Endothelial cell of umbilical vein (primary cell): ENCODE measurements around the gene ZNF555. TPM values are rescaled to one million over a fixed set of nuclear protein-coding genes. Genes with fewer than 3 reads are reported as not detected.
A peak's percentile ranks its signal among the peaks of the same experiment; 100 is the strongest.

Experiments
- BruUV-seq: library from RNA; stranded (reverse); fragments of 400-500 nt; replicated peaks from 2 replicates; lab custom pipeline; 2021; lab: Mats Ljungman, UMichigan
- CTCF ChIA-PET: fragments of 300-600, 350-600 bp; sonication (Branson Sonifier 250); formaldehyde crosslinking; loops from one replicate; lab custom pipeline; 2021; ENCODE audit warnings: antibody characterized with exemption, inconsistent platforms; lab: Charles Lee
- POLR2A ChIA-PET: fragments of 300-600, 350-600 bp; sonication (Branson Sonifier 250); formaldehyde crosslinking; loops from one replicate; lab custom pipeline; 2021; ENCODE audit warnings: antibody characterized with exemption, inconsistent platforms; lab: Charles Lee
- DNase-seq: peaks from one replicate; pipeline ENCODE4 v3.0.0-alpha.2; 2011; ENCODE audit warnings: low read depth, low spot score
- FAIRE-seq: peaks from 2 replicates; lab custom pipeline; 2011; peaks lifted over from hg19 to GRCh38; lab: Jason Lieb, UNC
- H2AFZ ChIP-seq: 2 replicates; pipeline ENCODE4 v1.6.0; 2012; ENCODE audit warnings: low read depth, low read length, control low read depth, inconsistent platforms
- H3K27ac ChIP-seq: 2 replicates; pipeline ENCODE4 v1.5.1; 2011; ENCODE audit warnings: low read depth, mild to moderate bottlenecking, control low read depth, low read length, moderate library complexity; ENCODE audit not compliant: insufficient read depth
- H3K27me3 ChIP-seq, 2 experiments: 2 replicates each; pipeline versions ENCODE4 v1.6.0 to v1.6.1; 2011; ENCODE audit warnings: low read length in 2 of 2, mixed read lengths in 1 of 2; ENCODE audit not compliant: control insufficient read depth in 2 of 2, insufficient read depth in 2 of 2
- H3K36me3 ChIP-seq, 2 experiments: 2 replicates in 1 of 2; 3 replicates in 1 of 2; pipeline ENCODE4 v1.5.1; 2011; ENCODE audit warnings: low read length in 2 of 2, mild to moderate bottlenecking in 1 of 2, moderate library complexity in 1 of 2; ENCODE audit not compliant: control insufficient read depth in 2 of 2, insufficient read depth in 2 of 2; ENCODE audit errors: extremely low read depth in 1 of 2
- H3K4me1 ChIP-seq: 3 replicates; pipeline ENCODE4 v1.5.1; 2011; ENCODE audit warnings: mild to moderate bottlenecking, low read length; ENCODE audit not compliant: control insufficient read depth, insufficient read depth; ENCODE audit errors: extremely low read depth
- H3K4me2 ChIP-seq: 2 replicates; pipeline ENCODE4 v1.6.1; 2011; ENCODE audit warnings: low read length, control low read depth, mixed read lengths; ENCODE audit not compliant: insufficient read depth
- H3K4me3 ChIP-seq, 3 experiments: fragments of 200-600 bp in 1 of 3; sonication (generic), shearing (Covaris generic) in 1 of 3; replicated peaks in 1 of 3; 2 replicates each; pipeline ENCODE4 v1.5.1; 2011 to 2016; ENCODE audit warnings: control low read depth in 3 of 3, low read length in 3 of 3, mild to moderate bottlenecking in 2 of 3, inconsistent platforms in 1 of 3, low read depth in 1 of 3, moderate library complexity in 1 of 3; ENCODE audit not compliant: insufficient read depth in 1 of 3
- H3K79me2 ChIP-seq: 2 replicates; pipeline ENCODE4 v1.6.0; 2012; ENCODE audit warnings: low read length, inconsistent platforms; ENCODE audit not compliant: control insufficient read depth, insufficient read depth
- H3K9ac ChIP-seq: replicated peaks from 2 replicates; pipeline ENCODE3; 2011; ENCODE audit warnings: low read length, control low read depth; ENCODE audit not compliant: insufficient read depth; ENCODE audit errors: extremely low read depth
- H3K9me1 ChIP-seq: replicated peaks from 3 replicates; pipeline ENCODE4 v1.6.0; 2011; ENCODE audit warnings: mild to moderate bottlenecking, low read length; ENCODE audit not compliant: control insufficient read depth, insufficient read depth; ENCODE audit errors: extremely low read depth
- H3K9me3 ChIP-seq: replicated peaks from 2 replicates; pipeline ENCODE4 v1.5.1; 2012; ENCODE audit warnings: low read length, inconsistent platforms; ENCODE audit not compliant: control insufficient read depth, insufficient read depth
- H4K20me1 ChIP-seq: replicated peaks from 2 replicates; pipeline ENCODE3; 2011; ENCODE audit warnings: mild to moderate bottlenecking, low read length; ENCODE audit not compliant: control insufficient read depth, insufficient read depth; ENCODE audit errors: extremely low read depth
- FOS ChIP-seq: IDR thresholded peaks from 2 replicates; pipeline ENCODE4 v1.6.1; 2011; ENCODE audit warnings: mild to moderate bottlenecking, low read length, moderate library complexity, borderline replicate concordance; ENCODE audit not compliant: insufficient read depth
- GATA2 ChIP-seq: IDR thresholded peaks from 2 replicates; pipeline ENCODE4 v1.7.0; 2011; ENCODE audit warnings: low read depth, mild to moderate bottlenecking, moderate library complexity, mixed read lengths, low read length; ENCODE audit not compliant: insufficient read length, insufficient read depth
- JUN ChIP-seq: IDR thresholded peaks from 2 replicates; pipeline ENCODE4 v1.6.1; 2011; ENCODE audit warnings: borderline replicate concordance, low read depth; ENCODE audit not compliant: insufficient read length, insufficient read depth
- MYC ChIP-seq: IDR thresholded peaks from one replicate; pipeline ENCODE4 v1.6.1; 2011; ENCODE audit warnings: mild to moderate bottlenecking, low read depth, low read length
- POLR2AphosphoS5 ChIP-seq: IDR thresholded peaks from 2 replicates; pipeline ENCODE4 v1.6.1; 2012; ENCODE audit warnings: low read depth, mild to moderate bottlenecking, control low read depth, low read length, moderate library complexity; ENCODE audit not compliant: insufficient read depth
- dilution Hi-C: fragments of 300-500 bp; cut with MboI; formaldehyde crosslinking; loops from one replicate; pipeline ENCODE4 v1.15.0; 2019; ENCODE audit warnings: low sequenced_read_pairs; ENCODE audit not compliant: extremely low pct_ligation_motif_present
- intact Hi-C: fragments of 100-400 bp; cut with micrococcal nuclease; formaldehyde crosslinking; loops from one replicate; pipeline ENCODE4 v1.10.0; 2022
- polyA plus RNA-seq, 4 experiments: library from polyadenylated mRNA; depleted of rRNA in 3 of 4; stranded (reverse) in 3 of 4; unstranded in 1 of 4; fragments of >200 nt; gene quantifications; 2 replicates each; pipeline versions ENCODE4 v1.2.1 to v1.2.3, GENCODE V29; 2011 to 2012; ENCODE audit warnings: missing spikeins in 1 of 4
- total RNA-seq: library from RNA; stranded (reverse); gene quantifications from 2 replicates; pipeline ENCODE4 v1.2.3, GENCODE V29; 2021
- TF ChIP-seq, protein P1 (sequence below): IDR thresholded peaks from 2 replicates; pipeline ENCODE4 v1.6.1; 2011; ENCODE audit not compliant: insufficient read depth, insufficient read length
- TF ChIP-seq, protein P2 (sequence below), 2 donors: IDR thresholded peaks; 1 replicate in 1 of 2; 2 replicates in 1 of 2; pipeline ENCODE4 v1.5.1; 2011; ENCODE audit warnings: low read length in 2 of 2, mild to moderate bottlenecking in 2 of 2, moderate library complexity in 2 of 2, control low read depth in 1 of 2, inconsistent platforms in 1 of 2, low read depth in 1 of 2; ENCODE audit not compliant: insufficient read depth in 1 of 2; ENCODE audit errors: extremely low read depth in 1 of 2

Gene ZNF555
- total and polyA plus RNA-seq, 2 donors (not counting 3 experiments of a cell fraction or from before 2014, with no cell fraction given) = 1.6 to 5.4 TPM

DNA sequence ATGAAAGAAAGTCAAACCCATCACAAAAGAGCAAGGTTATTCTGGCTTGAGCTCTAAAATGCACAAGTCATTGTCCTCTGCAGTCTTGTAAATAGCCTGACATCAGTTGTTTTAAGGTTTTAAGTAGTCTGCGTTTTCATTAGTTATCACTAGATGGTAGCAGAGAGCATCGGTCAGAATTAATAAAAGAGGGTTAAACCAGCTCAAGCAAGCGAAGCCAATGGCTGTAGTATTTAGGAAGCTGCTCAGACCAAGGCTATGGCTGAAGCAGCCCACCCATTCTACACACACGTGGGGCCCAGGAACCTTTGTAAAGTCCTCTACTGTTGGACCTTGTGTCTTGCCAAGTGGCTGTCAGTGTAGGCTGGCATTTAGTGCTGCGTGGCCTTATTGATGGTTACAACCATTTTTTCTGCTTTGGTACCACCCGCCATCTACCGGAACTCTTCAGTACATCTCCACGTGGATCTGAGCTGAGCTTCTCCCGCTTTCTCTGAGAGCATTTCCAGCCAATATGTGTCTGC lies 46.2 kb downstream of the ZNF555 start:
- H3K79me2 ChIP-seq = no peaks in the 10 kb centered on the region
- no peaks in the 10 kb centered on the region for H3K27me3 ChIP-seq
- FAIRE-seq = peak; percentile 92
- BruUV-seq = no TSS peak
- H3K4me2 ChIP-seq = peak overlapping the region; percentile 42
- TF ChIP-seq, protein P1, sequence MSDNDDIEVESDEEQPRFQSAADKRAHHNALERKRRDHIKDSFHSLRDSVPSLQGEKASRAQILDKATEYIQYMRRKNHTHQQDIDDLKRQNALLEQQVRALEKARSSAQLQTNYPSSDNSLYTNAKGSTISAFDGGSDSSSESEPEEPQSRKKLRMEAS = no peak
- TF ChIP-seq, protein P2, sequence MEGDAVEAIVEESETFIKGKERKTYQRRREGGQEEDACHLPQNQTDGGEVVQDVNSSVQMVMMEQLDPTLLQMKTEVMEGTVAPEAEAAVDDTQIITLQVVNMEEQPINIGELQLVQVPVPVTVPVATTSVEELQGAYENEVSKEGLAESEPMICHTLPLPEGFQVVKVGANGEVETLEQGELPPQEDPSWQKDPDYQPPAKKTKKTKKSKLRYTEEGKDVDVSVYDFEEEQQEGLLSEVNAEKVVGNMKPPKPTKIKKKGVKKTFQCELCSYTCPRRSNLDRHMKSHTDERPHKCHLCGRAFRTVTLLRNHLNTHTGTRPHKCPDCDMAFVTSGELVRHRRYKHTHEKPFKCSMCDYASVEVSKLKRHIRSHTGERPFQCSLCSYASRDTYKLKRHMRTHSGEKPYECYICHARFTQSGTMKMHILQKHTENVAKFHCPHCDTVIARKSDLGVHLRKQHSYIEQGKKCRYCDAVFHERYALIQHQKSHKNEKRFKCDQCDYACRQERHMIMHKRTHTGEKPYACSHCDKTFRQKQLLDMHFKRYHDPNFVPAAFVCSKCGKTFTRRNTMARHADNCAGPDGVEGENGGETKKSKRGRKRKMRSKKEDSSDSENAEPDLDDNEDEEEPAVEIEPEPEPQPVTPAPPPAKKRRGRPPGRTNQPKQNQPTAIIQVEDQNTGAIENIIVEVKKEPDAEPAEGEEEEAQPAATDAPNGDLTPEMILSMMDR (IDR thresholded peaks at IDR 0.05; ENCODE audit: extremely low read depth in 1 of 2, insufficient read depth in 1 of 2, low read depth in 1 of 2, low read length in 2 of 2) = peak; percentile 58 to 60
- no peak overlapping the region for H3K27ac ChIP-seq
- ChIA-PET POLR2A (interaction anchor here (0.8 to 2.1 kb wide), 2 partner anchors 52 to 63 kb away, joined by 3 to 15 read pairs; no protein-coding TSS in a partner anchor), CTCF (interaction anchor here (0.5 to 3.2 kb wide), 35 partner anchors 11 to 275 kb away, joined by 3 to 105 read pairs (median 5); partner anchors contain the start of genes THOP1, ZNF555, ZNF556 and ZNF57)
- intact Hi-C loops (loop anchor here (1.0 kb wide), 2 partner anchors 63 to 239 kb away; no protein-coding TSS in a partner anchor), dilution Hi-C loops (no loop called here)
- peak; percentile 85 for DNase-seq
- H3K9me3 ChIP-seq = no peaks in the 10 kb centered on the region
- no peaks in the 10 kb centered on the region for H3K9me1 ChIP-seq
- no peaks in the 10 kb centered on the region for H4K20me1 ChIP-seq
- H2AFZ ChIP-seq = peak overlapping the region; percentile 94
- no peak overlapping the region for H3K4me3 ChIP-seq
- H3K4me1 ChIP-seq = peaks cover 3% of the 10 kb centered on the region
- H3K36me3 ChIP-seq = no peaks in the 10 kb centered on the region
- H3K9ac ChIP-seq = no peak overlapping the region

DNA sequence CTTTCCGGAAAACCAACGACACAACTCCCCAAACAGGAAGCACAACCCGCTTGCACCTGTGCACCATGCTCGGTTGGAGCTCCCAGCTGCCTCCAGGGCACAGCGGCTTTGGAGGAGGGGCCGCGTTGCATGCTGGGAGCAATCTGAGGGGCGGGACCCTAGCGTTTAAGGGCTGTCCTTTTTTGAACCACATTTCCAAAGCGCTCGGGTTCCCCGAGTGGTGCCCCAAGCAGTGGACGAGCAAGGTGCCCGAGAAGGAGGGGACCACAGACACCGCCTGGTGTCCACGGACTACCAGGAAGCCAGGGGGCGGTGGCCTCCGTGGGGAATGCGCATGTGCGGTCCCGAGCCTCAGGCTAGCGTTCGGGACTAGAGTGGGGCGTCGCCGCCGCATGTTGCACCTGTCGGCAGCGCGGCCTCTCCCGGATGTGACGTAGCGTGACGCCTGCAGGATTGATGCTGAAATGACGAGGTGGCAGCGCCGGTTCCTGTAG lies 47.5 kb downstream of the ZNF555 start:
- H3K4me3 ChIP-seq = no peak overlapping the region
- intact Hi-C loops = no loop called here
- TF ChIP-seq FOS (no peak), JUN (no peak), POLR2AphosphoS5 (no peak), MYC (no peak), GATA2 (no peak)
- TF ChIP-seq, protein P1 = no peak
- TF ChIP-seq, protein P2 (IDR thresholded peaks at IDR 0.05; ENCODE audit: extremely low read depth in 1 of 2, insufficient read depth in 1 of 2, low read depth in 1 of 2, low read length in 2 of 2) = no peak

More for the DNA sequence above, 47.5 kb downstream of the ZNF555 start:
- H3K9me3 ChIP-seq = no peaks in the 10 kb centered on the region
- dilution Hi-C loops = no loop called here
- ChIA-PET CTCF (interaction anchor here (1.3 to 3.2 kb wide), 8 partner anchors 10 to 237 kb away, joined by 3 to 105 read pairs (median 6); partner anchors contain the start of gene ZNF57), POLR2A (interaction anchor here (2.1 kb wide), 1 partner anchor 62 kb away, joined by 15 read pairs; no protein-coding TSS in a partner anchor)
- H4K20me1 ChIP-seq = no peaks in the 10 kb centered on the region
- no peak overlapping the region for H3K27ac ChIP-seq
- H2AFZ ChIP-seq = peak overlapping the region; percentile 11
- DNase-seq (no peak), FAIRE-seq (no peak)
- H3K4me1 ChIP-seq = peaks cover 3% of the 10 kb centered on the region
- H3K36me3 ChIP-seq = no peaks in the 10 kb centered on the region
- no peaks in the 10 kb centered on the region for H3K79me2 ChIP-seq
- no peak overlapping the region for H3K9ac ChIP-seq
- BruUV-seq = no TSS peak
- H3K27me3 ChIP-seq = no peaks in the 10 kb centered on the region
- H3K4me2 ChIP-seq = no peak overlapping the region
- no peaks in the 10 kb centered on the region for H3K9me1 ChIP-seq
